HL-60 (cell line): ENCODE measurements around the gene GPC4.

Experiments used
- POLR2AphosphoS5 ChIP-seq: IDR thresholded peaks from 2 replicates; pipeline ENCODE4 v1.6.1; 2012; ENCODE audit warnings: low read depth
- TF ChIP-seq, protein P1 (sequence below): IDR thresholded peaks from one replicate; pipeline ENCODE4 v1.5.1; 2011; ENCODE audit warnings: low read length, control low read depth, inconsistent platforms; ENCODE audit not compliant: insufficient read depth

DNA sequence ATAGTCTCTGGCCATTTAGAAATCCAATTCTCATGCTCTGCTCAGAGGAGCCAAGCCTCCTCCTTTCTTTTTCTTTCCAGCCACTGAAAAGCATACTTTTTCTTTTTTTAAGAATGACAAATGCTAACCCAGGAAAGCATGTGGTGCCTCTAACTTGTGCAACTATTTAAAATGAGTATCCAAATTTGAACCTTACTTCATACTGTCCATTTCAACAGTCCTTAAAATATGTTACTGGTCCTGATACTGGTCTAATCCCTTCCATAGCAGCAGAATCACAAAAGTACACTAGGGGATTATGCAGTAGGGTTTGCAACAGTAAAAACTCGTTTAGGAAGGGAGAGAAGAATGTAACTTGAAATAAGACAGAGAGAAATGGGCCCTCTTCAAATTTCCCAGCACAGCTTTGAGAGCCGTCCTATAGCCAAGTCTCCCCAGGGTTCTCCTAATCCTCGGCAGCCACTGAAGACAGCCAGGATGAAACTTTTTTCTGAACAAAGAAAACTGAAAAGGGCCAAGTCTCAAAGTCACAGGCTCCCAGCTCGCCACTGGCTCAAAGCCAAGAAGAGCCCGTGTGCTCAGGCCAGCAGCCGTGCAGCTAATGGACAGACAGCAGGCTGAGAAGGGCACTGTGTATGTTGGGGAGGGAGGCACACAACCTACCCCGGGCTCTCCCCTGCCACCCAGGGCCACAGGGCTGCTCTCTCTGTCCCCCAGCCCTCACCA lies 39.5 kb downstream of the GPC4 start:
- TF ChIP-seq, protein P1, sequence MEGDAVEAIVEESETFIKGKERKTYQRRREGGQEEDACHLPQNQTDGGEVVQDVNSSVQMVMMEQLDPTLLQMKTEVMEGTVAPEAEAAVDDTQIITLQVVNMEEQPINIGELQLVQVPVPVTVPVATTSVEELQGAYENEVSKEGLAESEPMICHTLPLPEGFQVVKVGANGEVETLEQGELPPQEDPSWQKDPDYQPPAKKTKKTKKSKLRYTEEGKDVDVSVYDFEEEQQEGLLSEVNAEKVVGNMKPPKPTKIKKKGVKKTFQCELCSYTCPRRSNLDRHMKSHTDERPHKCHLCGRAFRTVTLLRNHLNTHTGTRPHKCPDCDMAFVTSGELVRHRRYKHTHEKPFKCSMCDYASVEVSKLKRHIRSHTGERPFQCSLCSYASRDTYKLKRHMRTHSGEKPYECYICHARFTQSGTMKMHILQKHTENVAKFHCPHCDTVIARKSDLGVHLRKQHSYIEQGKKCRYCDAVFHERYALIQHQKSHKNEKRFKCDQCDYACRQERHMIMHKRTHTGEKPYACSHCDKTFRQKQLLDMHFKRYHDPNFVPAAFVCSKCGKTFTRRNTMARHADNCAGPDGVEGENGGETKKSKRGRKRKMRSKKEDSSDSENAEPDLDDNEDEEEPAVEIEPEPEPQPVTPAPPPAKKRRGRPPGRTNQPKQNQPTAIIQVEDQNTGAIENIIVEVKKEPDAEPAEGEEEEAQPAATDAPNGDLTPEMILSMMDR: no peak
- TF ChIP-seq POLR2AphosphoS5: no peak
